Neutrophil (primary cell): Measurements from ENCODE around the gene OTOF.

Experiments
- H3K27ac ChIP-seq: fragments of 200-600 bp; sonication (generic); 2 replicates; pipeline ENCODE4 v1.5.1; 2016; ENCODE audit warnings: mild to moderate bottlenecking, moderate library complexity
- H3K27me3 ChIP-seq: fragments of 200-600 bp; sonication (generic); 2 replicates; pipeline ENCODE4 v1.6.0; 2016; ENCODE audit warnings: mild to moderate bottlenecking
- H3K36me3 ChIP-seq: fragments of 200-600 bp; sonication (generic); 2 replicates; pipeline ENCODE4 v1.5.1; 2017
- H3K4me1 ChIP-seq, 2 experiments: fragments of 200-600 bp in 1 of 2; sonication (generic) in 1 of 2; 1 replicate in 1 of 2; 2 replicates in 1 of 2; pipeline versions ENCODE4 v1.5.1 to v1.6.1; 2013 to 2016; ENCODE audit warnings: low read depth in 1 of 2, low read length in 1 of 2, mild to moderate bottlenecking in 1 of 2, moderate library complexity in 1 of 2; ENCODE audit not compliant: control insufficient read depth in 1 of 2, insufficient read depth in 1 of 2
- H3K4me3 ChIP-seq, 2 experiments: fragments of 200-600 bp in 1 of 2; sonication (generic) in 1 of 2; 1 replicate in 1 of 2; 2 replicates in 1 of 2; pipeline ENCODE4 v1.5.1; 2013 to 2016; ENCODE audit warnings: low read depth in 1 of 2, low read length in 1 of 2, mild to moderate bottlenecking in 1 of 2, moderate library complexity in 1 of 2
- H3K9me3 ChIP-seq: fragments of 200-600 bp; sonication (generic); 2 replicates; pipeline ENCODE4 v1.5.1; 2016
- CTCF ChIP-seq: fragments of 200-600 bp; sonication (generic); IDR thresholded peaks from 2 replicates; pipeline ENCODE4 v1.5.1; 2016; ENCODE audit warnings: antibody characterized with exemption

Gene OTOF

GRCh38 chr2:26455037-26455669 is 22.8 kb downstream of the OTOF start:
- peak overlapping the region; percentile 93 for H3K27ac ChIP-seq
- H3K4me3 ChIP-seq, result peak overlapping the region; percentile 52 to 62
- H3K9me3 ChIP-seq, result no peaks in the 10 kb centered on the region
- H3K4me1 ChIP-seq, result peaks cover 69 to 80% of the 10 kb centered on the region in 2 experiments
- H3K27me3 ChIP-seq, result no peaks in the 10 kb centered on the region
- H3K36me3 ChIP-seq, result no peaks in the 10 kb centered on the region
- TF ChIP-seq CTCF, result no peak

GRCh38 chr2:26454561-26455001 is 23.3 kb downstream of the OTOF start:
- Histone ChIP-seq H3K36me3 (no peaks in the 10 kb centered on the region), H3K4me1 (peaks cover 66 to 80% of the 10 kb centered on the region in 2 experiments), H3K9me3 (no peaks in the 10 kb centered on the region), H3K4me3 (peak overlapping the region in 1 of 2 experiments; percentile 62), H3K27me3 (no peaks in the 10 kb centered on the region), H3K27ac (peak overlapping the region; percentile 93)
- no peak for TF ChIP-seq CTCF

- H3K36me3 ChIP-seq, result no peaks in the 10 kb centered on the region
- peak overlapping the region; percentile 93 for H3K27ac ChIP-seq
- H3K4me1 ChIP-seq, result peaks cover 58 to 71% of the 10 kb centered on the region in 2 experiments
- no peaks in the 10 kb centered on the region for H3K9me3 ChIP-seq
- H3K4me3 ChIP-seq, result no peak overlapping the region
- no peaks in the 10 kb centered on the region for H3K27me3 ChIP-seq
- no peak for TF ChIP-seq CTCF
These were observed 24.2 kb downstream of the OTOF start for GRCh38 chr2:26453421-26454329.

- Histone ChIP-seq H3K4me1 (peaks cover 39 to 51% of the 10 kb centered on the region in 2 experiments), H3K27ac (no peak overlapping the region), H3K4me3 (no peak overlapping the region), H3K9me3 (no peaks in the 10 kb centered on the region), H3K27me3 (no peaks in the 10 kb centered on the region), H3K36me3 (no peaks in the 10 kb centered on the region)
- TF ChIP-seq CTCF, result no peak
These were observed 26.2 kb downstream of the OTOF start for GRCh38 chr2:26451700-26452099.

- no peaks in the 10 kb centered on the region for H3K27me3 ChIP-seq
- TF ChIP-seq CTCF, result no peak
- no peaks in the 10 kb centered on the region for H3K9me3 ChIP-seq
- no peaks in the 10 kb centered on the region for H3K36me3 ChIP-seq
- H3K4me3 ChIP-seq, result peak overlapping the region in 1 of 2 experiments; percentile 6
- H3K27ac ChIP-seq, result peak overlapping the region; percentile 70
- peaks cover 23 to 35% of the 10 kb centered on the region in 2 experiments for H3K4me1 ChIP-seq
These were observed 27.8 kb downstream of the OTOF start for GRCh38 chr2:26450031-26450635.
